Putamen (tissue), 1 donor: ENCODE measurements around the gene FAM219A.
"Not testable (repeated sequence)": the region's sequence is repeated elsewhere in the genome, so short reads cannot be mapped to it uniquely, and the experiment has no call there.

Experiments
- DNase-seq: peaks from one replicate; pipeline ENCODE4 v3.0.0-alpha.2; 2016; ENCODE audit warnings: low spot score

The FAM219A gene

GRCh38 chr9:34482746-34483145 lies 24.4 kb upstream of the FAM219A start:
- not testable (repeated sequence) for DNase-seq

DNA sequence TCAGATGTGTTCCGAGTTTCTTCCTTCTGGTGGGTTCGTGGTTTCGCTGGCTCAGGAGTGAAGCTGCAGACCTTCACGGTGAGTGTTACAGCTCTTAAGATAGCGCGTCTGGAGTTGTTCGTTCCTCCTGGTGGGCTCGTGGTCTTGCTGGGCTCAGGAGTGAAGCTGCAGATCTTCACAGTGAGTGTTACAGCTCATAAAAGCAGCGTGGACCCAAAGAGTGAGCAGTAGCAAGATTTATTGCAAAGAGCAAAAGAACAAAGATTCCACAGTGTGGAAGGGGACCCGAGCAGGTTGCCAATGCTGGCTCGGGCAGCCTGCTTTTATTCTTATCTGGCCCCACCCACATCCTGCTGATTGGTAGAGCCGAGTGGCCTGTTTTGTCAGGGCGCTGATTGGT lies 23.2 kb upstream of the FAM219A start:
- DNase-seq, result not testable (repeated sequence)

DNA sequence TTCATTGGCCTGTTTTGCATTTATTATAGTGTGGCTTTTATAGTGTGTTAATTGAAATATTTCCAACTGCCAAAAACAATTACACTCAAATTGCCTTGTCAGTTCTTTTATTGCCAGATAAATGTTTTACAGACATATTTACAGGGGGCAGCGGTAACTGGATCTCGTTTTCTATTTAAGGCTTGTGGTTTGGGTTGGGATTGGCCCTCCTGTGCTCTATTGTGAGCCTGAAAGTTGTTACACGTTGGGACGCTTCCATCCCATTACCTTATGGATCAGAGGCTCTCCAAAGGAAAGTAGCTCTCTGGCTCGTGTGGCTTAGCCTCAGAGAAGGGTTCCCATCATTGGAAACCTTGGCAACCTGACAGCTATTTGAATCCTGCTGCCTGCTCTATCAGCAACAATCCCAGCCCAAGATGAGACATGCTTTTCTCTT lies 21.1 kb upstream of the FAM219A start:
- DNase-seq, result no peak

DNA sequence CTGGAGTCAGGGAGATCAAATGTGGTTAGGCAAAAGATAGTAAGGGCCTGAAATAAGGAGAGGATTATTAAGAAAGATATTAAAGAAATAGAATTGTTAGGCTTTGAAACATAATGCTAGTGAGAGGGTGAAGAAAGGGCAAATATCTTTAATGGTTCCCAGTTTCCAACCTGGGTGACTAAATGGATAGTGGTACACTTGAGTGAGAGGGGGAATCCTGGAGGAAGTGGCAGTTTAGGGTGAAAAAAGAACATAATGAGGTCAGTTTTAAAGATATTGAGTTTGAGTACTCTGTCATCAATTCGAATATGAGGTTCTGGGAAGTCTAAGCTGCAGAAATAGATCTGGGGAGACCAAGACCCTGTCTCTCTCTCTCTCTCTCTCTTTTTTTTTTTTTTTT lies 19.2 kb upstream of the FAM219A start:
- DNase-seq, result no peak

GRCh38 chr9:34475097-34475496 lies 16.7 kb upstream of the FAM219A start:
- no peak for DNase-seq

GRCh38 chr9:34465468-34465867 lies 7.1 kb upstream of the FAM219A start:
- DNase-seq, result no peak

- no peak for DNase-seq
These were observed 6.2 kb upstream of the FAM219A start for GRCh38 chr9:34464571-34464970.

GRCh38 chr9:34463901-34464232 lies 5.5 kb upstream of the FAM219A start:
- DNase-seq, result no peak

DNA sequence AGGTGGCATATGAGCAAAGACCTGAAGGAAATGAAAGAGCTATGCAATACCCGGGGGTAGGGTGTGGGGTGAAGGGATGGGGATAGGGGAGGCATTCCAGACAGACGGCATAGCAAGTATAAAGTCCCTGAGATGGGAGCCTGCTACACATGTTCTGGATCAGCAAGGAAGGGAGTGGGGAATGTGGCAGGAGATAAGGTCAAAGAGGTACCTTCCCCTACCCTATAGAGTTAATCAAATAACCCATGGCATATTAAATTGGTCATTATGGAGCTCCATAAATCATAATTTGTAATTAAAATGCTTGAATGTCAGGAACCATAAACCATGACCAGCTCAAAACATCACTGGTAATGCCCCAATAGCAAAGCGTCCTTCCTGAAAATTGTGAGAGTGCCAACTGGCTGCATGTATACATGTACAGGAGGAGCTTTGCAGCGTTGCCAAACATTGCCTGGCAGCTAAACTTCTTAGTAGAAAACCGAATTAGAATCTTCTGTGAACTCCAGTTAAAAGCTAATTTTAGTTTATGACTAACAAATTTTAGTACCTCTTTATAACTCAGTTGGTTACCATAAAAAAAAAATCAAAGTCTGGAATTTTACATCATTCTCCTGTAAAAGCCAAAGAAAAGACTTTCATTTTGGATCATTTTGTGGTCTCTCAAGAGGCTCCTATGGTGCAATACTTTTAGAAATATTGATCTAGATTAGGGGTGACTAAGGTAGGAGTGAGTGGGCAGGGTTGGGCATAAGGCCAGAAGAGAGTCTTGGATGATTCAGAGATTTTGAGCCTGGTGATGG lies 4.9 kb upstream of the FAM219A start:
- peak; percentile 35 for DNase-seq

DNA sequence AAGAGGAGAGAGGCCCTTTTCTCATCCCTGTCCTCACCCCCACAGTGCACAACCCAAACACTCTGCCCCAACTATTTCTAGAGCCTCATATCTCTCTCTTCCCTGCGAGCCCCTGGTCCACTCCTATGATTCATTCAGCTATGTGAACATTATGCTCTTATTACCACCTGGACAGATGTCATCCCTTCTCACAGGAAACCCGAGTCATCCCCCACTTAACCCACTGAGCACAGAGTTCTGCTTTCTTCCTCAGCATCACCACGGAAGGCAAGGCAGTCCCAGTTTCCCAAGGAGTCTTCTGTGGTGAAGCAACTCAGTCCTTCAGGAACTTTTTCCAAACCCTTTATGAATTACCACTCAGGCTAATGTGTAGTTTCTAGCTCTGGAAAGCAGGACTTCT lies 1.6 kb upstream of the FAM219A start:
- no peak for DNase-seq

- DNase-seq, result no peak
These were observed 986 bp upstream of the FAM219A start for GRCh38 chr9:34459356-34459755.

GRCh38 chr9:34458959-34459340 lies 580 bp upstream of the FAM219A start:
- no peak for DNase-seq

GRCh38 chr9:34457266-34458012 lies 931 bp downstream of the FAM219A start:
- peak; percentile 77 for DNase-seq

- DNase-seq, result no peak
These were observed 1.6 kb downstream of the FAM219A start for GRCh38 chr9:34456746-34457145.

- no peak for DNase-seq
These were observed 2.2 kb downstream of the FAM219A start for GRCh38 chr9:34456151-34456550.

GRCh38 chr9:34454571-34455065 lies 3.8 kb downstream of the FAM219A start:
- peak; percentile 82 for DNase-seq

DNA sequence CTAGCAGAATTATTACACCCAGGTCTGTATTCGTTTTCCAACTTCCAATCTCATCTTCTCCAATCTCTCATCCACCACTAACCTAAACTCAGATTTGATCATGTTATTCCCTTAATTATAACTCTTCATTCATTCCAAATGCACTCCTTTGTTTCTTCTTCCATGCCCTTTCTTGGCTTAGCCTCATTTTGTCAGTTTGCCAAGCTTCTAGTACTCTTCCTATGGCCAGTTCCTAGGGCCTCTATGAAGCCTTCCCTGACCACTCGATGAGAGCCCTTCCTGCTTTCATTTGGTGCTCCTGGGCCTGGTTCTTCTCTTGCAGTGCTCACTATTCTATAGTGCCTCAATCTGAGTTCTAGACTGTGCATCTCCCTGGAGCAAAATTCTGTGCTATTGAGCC lies 5.8 kb downstream of the FAM219A start:
- no peak for DNase-seq

GRCh38 chr9:34451545-34451944 lies 6.8 kb downstream of the FAM219A start:
- DNase-seq, result no peak

- no peak for DNase-seq
These were observed 7.2 kb downstream of the FAM219A start for GRCh38 chr9:34451135-34451534.

GRCh38 chr9:34450644-34451043 lies 7.7 kb downstream of the FAM219A start:
- no peak for DNase-seq

DNA sequence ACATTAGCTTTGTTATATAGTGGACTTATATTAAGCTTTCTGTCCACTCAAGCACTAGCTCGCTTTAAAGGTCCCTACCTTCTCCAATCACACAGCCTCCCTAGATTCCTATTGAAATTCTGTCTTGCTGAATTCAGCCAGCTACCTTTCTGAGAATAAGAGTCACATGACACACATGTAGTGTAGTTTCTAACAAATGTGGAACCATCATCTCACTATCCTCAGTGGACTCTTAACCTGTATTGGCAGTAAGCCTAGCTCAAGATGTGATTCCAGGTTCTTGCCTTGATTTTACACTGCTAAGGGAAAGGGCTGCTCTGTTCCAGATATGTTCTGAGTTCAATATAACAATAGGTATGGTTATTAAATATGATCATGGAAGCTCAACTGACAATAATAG lies 11.4 kb downstream of the FAM219A start:
- DNase-seq, result no peak

DNA sequence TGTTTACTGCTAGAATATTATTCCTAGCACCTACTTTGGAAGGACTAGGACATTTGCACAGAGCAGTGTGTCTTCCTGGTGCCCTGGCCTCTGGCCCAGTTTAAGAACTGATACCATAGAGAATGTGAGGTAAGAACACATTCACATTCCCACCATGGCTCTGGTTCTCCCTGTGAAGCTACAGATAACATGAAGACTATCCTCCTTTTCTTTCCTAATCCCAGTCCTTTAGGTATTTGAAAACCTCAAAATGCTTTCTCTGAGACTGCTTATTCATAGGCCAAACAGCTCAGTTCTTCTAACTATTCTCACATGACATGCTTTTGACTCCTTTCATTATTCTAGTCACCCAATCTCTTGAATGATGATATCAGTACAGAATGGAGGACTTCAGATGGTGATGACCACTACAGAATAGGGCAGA lies 11.9 kb downstream of the FAM219A start:
- DNase-seq, result no peak

DNA sequence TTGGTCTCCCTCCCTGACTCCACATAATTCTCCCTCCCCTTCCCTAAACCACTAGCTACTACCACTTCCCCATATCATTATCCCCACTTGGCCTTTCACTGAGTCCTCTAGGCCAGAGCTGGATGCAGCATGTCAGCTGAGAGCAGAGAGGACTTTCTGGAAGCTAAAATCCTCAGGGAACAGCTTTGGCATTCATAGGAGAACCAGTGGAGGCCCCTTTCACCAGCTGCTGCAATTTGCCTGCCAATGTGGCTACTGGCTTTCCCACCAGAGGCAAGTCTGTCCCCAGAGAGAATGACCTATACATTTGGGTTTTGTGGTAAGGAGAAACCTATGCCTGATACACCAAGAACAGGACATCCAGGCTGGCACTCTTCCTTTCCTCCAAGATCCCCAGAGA lies 14.4 kb downstream of the FAM219A start:
- no peak for DNase-seq
